Colonic mucosa (tissue), 4 donors: ENCODE results near the gene C1RL. TPM values are rescaled to one million over a fixed set of nuclear protein-coding genes. Genes with fewer than 3 reads are reported as not detected.
A peak's percentile ranks its signal among the peaks of the same experiment; 100 is the strongest.

Experiments
- DNase-seq: peaks from one replicate; pipeline ENCODE4 v3.0.0-alpha.2; 2020
- H3K27ac ChIP-seq: fragments of 200-600 bp; one replicate; pipeline ENCODE4 v1.8.0; 2021
- H3K27me3 ChIP-seq: fragments of 200-600 bp; one replicate; pipeline ENCODE4 v1.8.0; 2021
- H3K36me3 ChIP-seq: fragments of 200-600 bp; one replicate; pipeline ENCODE4 v1.8.0; 2021
- H3K4me1 ChIP-seq: fragments of 200-600 bp; one replicate; pipeline ENCODE4 v1.8.0; 2021; ENCODE audit warnings: mild to moderate bottlenecking
- H3K4me3 ChIP-seq: fragments of 200-600 bp; one replicate; pipeline ENCODE4 v1.8.0; 2021
- H3K9ac ChIP-seq, 2 donors: one replicate each; pipeline ENCODE4 v1.7.0; 2013; ENCODE audit warnings: control low read depth in 2 of 2, low read depth in 2 of 2, low read length in 2 of 2
- H3K9me3 ChIP-seq: fragments of 200-600 bp; one replicate; pipeline ENCODE4 v1.8.0; 2021
- CTCF ChIP-seq: fragments of 200-600 bp; IDR thresholded peaks from one replicate; pipeline ENCODE4 v1.8.0; 2022; ENCODE audit warnings: antibody characterized with exemption, mild to moderate bottlenecking
- intact Hi-C: fragments of 100-400 bp; cut with DNase I; formaldehyde crosslinking; loops from one replicate; pipeline ENCODE4 v1.14.1; 2022
- total RNA-seq, 2 donors: library from RNA; stranded (reverse); fragmentation: NEBNext Ultra II Directional in 1 of 2; extraction: Animal tissue kit (Norgen Biotek cat#: 25700) in 1 of 2; gene quantifications; one replicate each; pipeline ENCODE4 v1.2.1, GENCODE V29; 2021
- donor health status: healthy.
- donor health status: DM: no; HTN: no; CAD: no.
- donor health status: DM: no; HTN: no; CAD: no.

C1RL gene
- total RNA-seq, 2 donors from 2014 or later = 39.5 to 39.7 TPM

GRCh38 chr12:7083125-7083524 is 25.9 kb downstream of the C1RL start:
- TF ChIP-seq CTCF = no peak
- intact Hi-C loops = no loop called here
- no peak for DNase-seq
- Histone ChIP-seq H3K4me3 (no peak overlapping the region), H3K4me1 (no peaks in the 10 kb centered on the region), H3K36me3 (no peaks in the 10 kb centered on the region), H3K9ac (no peak overlapping the region), H3K27me3 (no peaks in the 10 kb centered on the region), H3K27ac (no peak overlapping the region), H3K9me3 (no peaks in the 10 kb centered on the region)

- Histone ChIP-seq H3K36me3 (no peaks in the 10 kb centered on the region), H3K4me1 (no peaks in the 10 kb centered on the region), H3K27me3 (no peaks in the 10 kb centered on the region), H3K27ac (no peak overlapping the region), H3K4me3 (no peak overlapping the region), H3K9ac (no peak overlapping the region), H3K9me3 (no peaks in the 10 kb centered on the region)
- no peak for TF ChIP-seq CTCF
- intact Hi-C loops = no loop called here
- DNase-seq = no peak
Observed at GRCh38 chr12:7081037-7081436, 28.0 kb downstream of the C1RL start.

DNA sequence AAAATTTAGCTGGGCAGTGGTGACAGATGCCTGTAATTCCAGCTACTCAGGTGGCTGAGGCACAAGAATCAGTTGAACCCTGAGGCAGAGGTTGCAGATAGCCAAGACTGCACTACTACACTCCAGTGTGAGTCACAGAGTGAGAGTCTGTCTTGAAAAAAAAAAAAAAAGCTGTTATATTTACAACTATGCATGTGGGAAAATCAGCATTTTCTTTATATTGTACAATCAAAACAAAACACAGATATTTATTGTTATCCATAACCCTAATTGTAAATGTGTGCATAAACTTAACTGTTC is 29.2 kb downstream of the C1RL start:
- Histone ChIP-seq H3K4me1 (no peaks in the 10 kb centered on the region), H3K36me3 (no peaks in the 10 kb centered on the region), H3K4me3 (no peak overlapping the region), H3K27ac (peak overlapping the region; percentile 57), H3K27me3 (no peaks in the 10 kb centered on the region), H3K9ac (no peak overlapping the region), H3K9me3 (no peaks in the 10 kb centered on the region)
- intact Hi-C loops = no loop called here
- TF ChIP-seq CTCF = no peak
- DNase-seq = no peak

- no peaks in the 10 kb centered on the region for H3K4me1 ChIP-seq
- H3K4me3 ChIP-seq = no peak overlapping the region
- H3K27me3 ChIP-seq = no peaks in the 10 kb centered on the region
- DNase-seq = no peak
- no peak overlapping the region for H3K9ac ChIP-seq
- no peak overlapping the region for H3K27ac ChIP-seq
- H3K9me3 ChIP-seq = no peaks in the 10 kb centered on the region
- intact Hi-C loops = no loop called here
- no peaks in the 10 kb centered on the region for H3K36me3 ChIP-seq
- no peak for TF ChIP-seq CTCF
Observed at GRCh38 chr12:7078163-7078562, 30.9 kb downstream of the C1RL start.

DNA sequence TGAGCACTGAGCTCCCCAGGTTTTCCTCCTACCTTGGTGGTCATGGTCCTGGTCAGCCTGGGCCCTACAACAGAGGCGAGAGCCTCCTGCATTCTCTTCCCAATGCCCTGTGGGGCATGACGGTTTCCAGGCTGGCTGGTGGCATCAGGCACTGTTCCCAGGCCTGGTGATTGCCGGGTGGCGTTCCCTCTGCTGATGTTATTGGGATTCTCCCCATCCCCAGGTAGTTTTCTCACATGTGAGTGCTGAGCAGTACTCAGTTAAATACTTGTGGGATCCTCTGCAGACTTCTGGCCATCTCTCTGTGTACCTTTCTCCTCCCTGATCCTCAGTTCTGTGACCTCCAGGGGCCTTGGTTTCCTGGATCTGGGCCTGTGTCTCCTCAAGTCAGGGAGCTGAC is 32.5 kb downstream of the C1RL start:
- H3K9me3 ChIP-seq = no peaks in the 10 kb centered on the region
- no peaks in the 10 kb centered on the region for H3K4me1 ChIP-seq
- TF ChIP-seq CTCF = no peak
- H3K9ac ChIP-seq = no peak overlapping the region
- no peak overlapping the region for H3K4me3 ChIP-seq
- no peaks in the 10 kb centered on the region for H3K36me3 ChIP-seq
- intact Hi-C loops = no loop called here
- DNase-seq = no peak
- no peaks in the 10 kb centered on the region for H3K27me3 ChIP-seq
- no peak overlapping the region for H3K27ac ChIP-seq

DNA sequence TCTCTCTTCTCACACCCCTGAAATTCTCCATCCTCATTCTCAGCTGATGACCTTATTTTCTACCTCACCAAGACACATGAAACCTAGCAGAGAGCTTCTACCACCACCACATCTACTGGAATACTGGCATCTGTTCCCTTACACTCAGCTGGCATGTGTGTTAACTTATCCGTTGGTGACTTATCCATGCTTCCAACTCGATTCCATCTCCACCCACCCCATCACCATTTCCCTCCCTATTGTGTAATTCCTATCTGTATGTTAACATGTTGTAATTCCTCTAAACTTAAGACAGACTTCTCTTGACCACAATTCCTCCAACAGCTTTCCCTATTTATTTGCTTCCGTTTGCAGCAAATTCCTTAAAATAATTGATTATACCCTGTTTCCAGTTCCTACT is 33.1 kb downstream of the C1RL start:
- TF ChIP-seq CTCF = no peak
- Histone ChIP-seq H3K4me1 (no peaks in the 10 kb centered on the region), H3K9ac (no peak overlapping the region), H3K27me3 (no peaks in the 10 kb centered on the region), H3K27ac (no peak overlapping the region), H3K4me3 (no peak overlapping the region), H3K36me3 (no peaks in the 10 kb centered on the region), H3K9me3 (no peaks in the 10 kb centered on the region)
- no peak for DNase-seq
- intact Hi-C loops = no loop called here
